ENCODE measurements around the gene MYLK. TPM values are rescaled to one million over a fixed set of nuclear protein-coding genes. Genes with fewer than 3 reads are reported as not detected.

Gene MYLK
- total RNA-seq, 2 donors from 2014 or later: 30.5 to 85.1 TPM

GRCh38 chr3:123628996-123629746 lies 255.0 kb downstream of the MYLK start:
- Histone ChIP-seq H3K4me1 (peaks cover 0 to 26% of the 10 kb centered on the region in 2 donors), H3K27ac (no peak overlapping the region), H3K9me3 (no peaks in the 10 kb centered on the region), H3K4me3 (no peak overlapping the region), H3K27me3 (no peaks in the 10 kb centered on the region), H3K36me3 (no peaks in the 10 kb centered on the region)
- TF ChIP-seq CTCF (IDR thresholded peaks at IDR 0.05): no peak
- DNase-seq (ENCODE audit: low spot score): no peak

GRCh38 chr3:123627673-123628670 lies 256.2 kb downstream of the MYLK start:
- no peaks in the 10 kb centered on the region for H3K9me3 ChIP-seq
- H3K4me3 ChIP-seq: no peak overlapping the region
- no peak for TF ChIP-seq CTCF (IDR thresholded peaks at IDR 0.05)
- H3K36me3 ChIP-seq: no peaks in the 10 kb centered on the region
- H3K27me3 ChIP-seq: no peaks in the 10 kb centered on the region
- no peak for DNase-seq (ENCODE audit: low spot score)
- peaks cover 0 to 19% of the 10 kb centered on the region in 2 donors for H3K4me1 ChIP-seq
- H3K27ac ChIP-seq: no peak overlapping the region

GRCh38 chr3:123626881-123627280 lies 257.3 kb downstream of the MYLK start:
- Histone ChIP-seq H3K27ac (no peak overlapping the region), H3K36me3 (no peaks in the 10 kb centered on the region), H3K27me3 (no peaks in the 10 kb centered on the region), H3K4me1 (peaks cover 0 to 9% of the 10 kb centered on the region in 2 donors), H3K9me3 (no peaks in the 10 kb centered on the region), H3K4me3 (no peak overlapping the region)
- no peak for TF ChIP-seq CTCF (IDR thresholded peaks at IDR 0.05)
- DNase-seq (ENCODE audit: low spot score): no peak

GRCh38 chr3:123624302-123624701 lies 259.8 kb downstream of the MYLK start:
- no peak for DNase-seq (ENCODE audit: low spot score)
- TF ChIP-seq CTCF (IDR thresholded peaks at IDR 0.05): no peak
- Histone ChIP-seq H3K4me3 (no peak overlapping the region), H3K27ac (no peak overlapping the region), H3K36me3 (no peaks in the 10 kb centered on the region), H3K27me3 (no peaks in the 10 kb centered on the region), H3K4me1 (peaks cover 0 to 18% of the 10 kb centered on the region in 2 donors), H3K9me3 (no peaks in the 10 kb centered on the region)

GRCh38 chr3:123623346-123623880 lies 260.7 kb downstream of the MYLK start:
- Histone ChIP-seq H3K4me1 (peaks cover 0 to 24% of the 10 kb centered on the region in 2 donors), H3K36me3 (no peaks in the 10 kb centered on the region)

More at GRCh38 chr3:123623346-123623880, 260.7 kb downstream of the MYLK start:
- no peak for DNase-seq (ENCODE audit: low spot score)
- H3K27ac ChIP-seq: no peak overlapping the region
- no peak for TF ChIP-seq CTCF (IDR thresholded peaks at IDR 0.05)
- no peak overlapping the region for H3K4me3 ChIP-seq
- no peaks in the 10 kb centered on the region for H3K9me3 ChIP-seq
- no peaks in the 10 kb centered on the region for H3K27me3 ChIP-seq
